Activated CD4-positive, alpha-beta T cell treated with anti-CD3 and anti-CD28 coated beads for 1 hour (primary cell): ENCODE data around the gene POP4.
"Not testable (repeated sequence)": the region's sequence is repeated elsewhere in the genome, so short reads cannot be mapped to it uniquely, and the experiment has no call there.

ENCODE experiments used
- DNase-seq: peaks from one replicate; pipeline ENCODE4 v3.0.0-alpha.2; 2020

Gene POP4

DNA sequence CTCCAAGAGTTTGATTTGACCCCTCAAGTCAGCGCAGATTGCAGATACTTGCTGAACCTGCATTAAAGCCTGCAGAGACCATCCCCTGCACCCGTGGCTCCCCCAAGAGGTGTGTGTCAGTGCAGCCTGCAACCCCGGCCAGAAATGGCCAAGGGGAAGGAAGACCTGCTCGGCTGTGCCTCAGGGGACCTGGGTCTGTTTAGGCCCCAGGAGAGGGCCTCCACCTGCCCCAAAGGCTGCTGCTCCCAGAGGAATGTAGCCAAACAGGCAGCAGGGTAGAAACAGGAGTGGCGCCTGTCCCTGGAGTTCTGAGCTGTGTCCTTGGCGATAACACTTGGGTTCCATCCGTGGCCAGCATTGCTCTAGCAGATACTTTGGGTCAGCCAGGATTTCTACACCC is 8.0 kb downstream of the POP4 start:
- DNase-seq = no peak

DNA sequence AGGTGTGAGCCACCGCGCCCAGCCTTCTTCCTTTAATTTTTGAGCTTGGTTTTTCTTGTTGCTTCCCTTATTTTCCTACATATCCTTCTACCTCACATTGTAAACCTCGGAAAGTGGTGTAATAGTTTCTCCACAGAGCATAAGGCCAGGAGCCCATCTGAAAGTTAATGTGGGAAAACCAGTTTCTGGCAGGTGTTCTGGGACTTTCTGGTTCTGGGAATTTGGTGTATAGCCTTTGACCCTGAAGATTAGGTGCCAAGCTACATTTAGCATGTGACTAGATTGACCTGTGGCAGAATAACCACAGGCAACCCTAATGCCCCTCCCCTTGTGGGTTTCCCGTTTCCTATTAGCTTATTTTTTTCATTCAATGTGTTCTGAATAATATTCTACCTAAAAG is 8.7 kb downstream of the POP4 start:
- no peak for DNase-seq

DNA sequence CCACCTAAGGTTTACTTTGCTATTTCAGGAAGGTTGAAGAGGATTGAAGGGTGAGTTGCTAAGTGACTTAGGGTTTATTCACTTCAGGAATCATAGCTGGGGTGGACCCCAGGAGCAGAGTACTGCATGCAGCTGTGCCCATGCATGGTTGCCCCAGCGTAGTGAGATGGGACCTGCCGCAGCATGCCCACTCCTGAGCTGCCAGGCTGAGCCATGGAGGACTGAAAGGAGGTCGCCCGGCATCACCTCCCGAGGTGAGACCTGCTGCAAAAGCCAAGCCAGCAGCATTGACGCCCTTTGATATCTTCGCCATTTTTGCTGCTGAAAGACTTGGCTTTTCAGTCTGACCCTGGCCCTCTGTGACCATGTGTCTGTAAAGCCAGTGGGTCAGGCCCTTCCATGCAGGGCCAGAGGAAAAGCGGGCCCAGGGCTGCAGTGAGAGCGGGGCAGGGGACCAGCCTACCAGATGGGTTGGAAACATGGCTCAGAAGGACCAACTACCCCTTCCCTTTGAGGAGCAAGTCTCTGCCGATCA is 9.9 kb downstream of the POP4 start:
- no peak for DNase-seq

DNA sequence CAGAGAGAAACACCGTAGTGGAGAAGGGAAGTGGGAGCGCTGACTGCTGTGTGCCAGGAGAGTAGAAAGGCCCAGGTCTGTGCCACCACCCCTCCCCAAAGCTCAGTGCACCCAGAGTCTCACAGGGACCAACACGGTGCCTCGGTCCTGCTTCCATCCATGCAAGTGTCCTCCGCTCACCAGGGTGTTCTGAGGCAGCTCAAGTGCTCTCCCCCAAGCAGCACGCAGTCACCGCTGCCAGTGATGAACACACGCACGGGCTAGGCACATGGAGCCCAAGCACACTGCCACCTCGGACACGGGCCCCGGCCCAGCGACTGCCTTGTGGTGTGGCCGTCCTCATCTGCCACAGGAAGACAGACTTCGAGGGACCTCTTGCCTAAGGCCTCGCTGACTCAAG is 10.5 kb downstream of the POP4 start:
- no peak for DNase-seq

DNA sequence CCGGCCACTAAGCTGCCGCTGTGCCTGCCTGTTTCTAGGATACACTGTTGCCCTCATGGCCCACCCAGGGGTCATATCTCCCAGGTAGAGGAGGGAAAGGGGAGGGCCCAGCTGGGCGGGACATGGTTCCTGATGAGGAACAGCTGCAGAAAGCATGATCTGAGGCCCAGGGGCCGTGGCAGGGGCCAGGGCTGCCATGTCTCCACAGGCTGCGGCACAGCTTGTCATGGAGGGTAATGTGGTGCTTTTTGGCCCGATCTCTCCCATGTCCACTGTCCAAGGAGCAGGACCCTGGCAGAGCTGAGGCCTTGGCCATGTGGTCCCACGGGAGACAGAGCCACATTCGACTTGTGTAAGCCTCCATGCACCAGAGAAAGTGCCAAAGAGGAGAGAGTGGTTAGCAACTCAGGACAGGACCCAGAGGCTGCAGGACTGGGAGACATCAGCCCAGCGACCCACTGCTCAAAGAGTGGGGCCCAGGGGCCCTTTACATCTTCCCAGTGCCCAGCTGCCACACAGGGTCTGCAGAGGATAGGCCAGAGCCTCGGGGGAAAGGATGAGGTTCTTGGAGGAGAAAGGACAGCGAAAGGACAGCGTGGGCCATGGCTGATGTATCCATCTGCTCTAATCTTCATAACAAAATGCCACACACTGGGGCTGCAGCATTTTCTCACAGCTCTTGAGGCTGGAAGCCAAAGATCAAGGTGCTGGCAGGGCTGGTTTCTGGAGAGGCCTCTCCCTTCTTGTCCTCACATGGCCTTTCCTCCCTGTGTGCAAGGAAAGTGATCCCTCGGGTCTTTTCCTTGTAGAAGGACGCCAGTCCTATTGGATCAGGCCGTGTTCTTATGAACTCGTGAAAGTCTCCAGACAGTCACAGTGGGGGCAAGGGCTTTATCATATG is 11.5 kb downstream of the POP4 start:
- no peak for DNase-seq

DNA sequence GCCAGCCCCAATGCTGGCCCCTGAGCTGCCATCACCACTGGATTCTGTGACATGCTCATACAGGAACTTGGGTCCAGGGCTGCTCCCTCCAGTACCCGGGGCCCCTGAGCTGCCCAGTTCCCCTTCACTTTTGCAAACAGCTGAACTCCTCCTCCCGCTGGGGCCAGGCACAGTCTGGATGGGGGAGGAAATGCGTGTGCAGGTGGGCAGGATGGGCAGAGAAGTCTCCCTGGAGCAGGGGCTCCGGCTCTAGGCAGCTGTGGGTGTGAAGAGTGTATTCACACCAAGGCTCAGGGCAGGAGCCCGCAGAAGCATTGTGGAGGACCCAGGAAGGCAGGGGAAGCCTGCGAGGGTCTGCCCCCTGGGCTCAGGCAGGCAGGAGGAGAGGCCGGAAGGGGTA is 12.4 kb downstream of the POP4 start:
- DNase-seq = no peak

DNA sequence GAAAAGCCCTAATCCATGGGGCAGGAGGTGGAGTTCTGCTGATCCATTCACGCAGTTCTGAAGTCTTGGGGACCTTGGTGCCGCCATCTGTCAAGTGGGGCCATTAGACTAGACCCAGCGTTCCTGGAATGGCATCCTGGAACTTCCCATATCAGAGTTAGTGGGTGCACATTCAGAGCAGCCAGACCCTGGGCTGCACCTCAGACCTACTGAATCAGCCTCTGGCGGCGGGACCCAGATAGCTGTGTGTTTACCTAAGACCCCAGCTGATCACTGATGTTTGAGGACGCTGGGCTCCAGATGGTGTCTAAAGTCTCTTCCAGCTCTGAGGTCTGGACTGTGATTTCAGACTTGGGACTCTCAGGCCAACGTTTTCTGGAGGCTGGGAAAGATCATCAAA is 12.8 kb downstream of the POP4 start:
- no peak for DNase-seq

DNA sequence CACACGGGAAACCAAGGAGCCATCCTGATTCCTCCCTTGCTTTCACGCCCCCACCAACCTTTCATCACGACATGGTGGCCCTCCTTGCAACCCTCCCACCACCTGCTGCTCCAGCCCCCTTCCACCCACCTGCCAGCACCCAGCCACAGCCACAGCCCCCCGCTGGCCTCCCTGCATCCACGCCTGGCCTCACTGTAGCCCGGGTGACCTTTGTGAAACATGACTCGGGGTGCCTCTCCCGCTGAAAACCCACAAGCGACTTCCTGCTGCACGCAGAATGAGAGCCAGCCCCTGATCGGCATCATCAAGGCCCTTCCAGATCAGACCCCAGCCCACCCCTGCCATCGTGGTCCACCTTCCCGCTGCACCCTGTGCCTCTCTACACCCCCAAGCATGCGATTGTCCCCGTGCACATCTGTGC is 14.9 kb downstream of the POP4 start:
- DNase-seq = no peak

DNA sequence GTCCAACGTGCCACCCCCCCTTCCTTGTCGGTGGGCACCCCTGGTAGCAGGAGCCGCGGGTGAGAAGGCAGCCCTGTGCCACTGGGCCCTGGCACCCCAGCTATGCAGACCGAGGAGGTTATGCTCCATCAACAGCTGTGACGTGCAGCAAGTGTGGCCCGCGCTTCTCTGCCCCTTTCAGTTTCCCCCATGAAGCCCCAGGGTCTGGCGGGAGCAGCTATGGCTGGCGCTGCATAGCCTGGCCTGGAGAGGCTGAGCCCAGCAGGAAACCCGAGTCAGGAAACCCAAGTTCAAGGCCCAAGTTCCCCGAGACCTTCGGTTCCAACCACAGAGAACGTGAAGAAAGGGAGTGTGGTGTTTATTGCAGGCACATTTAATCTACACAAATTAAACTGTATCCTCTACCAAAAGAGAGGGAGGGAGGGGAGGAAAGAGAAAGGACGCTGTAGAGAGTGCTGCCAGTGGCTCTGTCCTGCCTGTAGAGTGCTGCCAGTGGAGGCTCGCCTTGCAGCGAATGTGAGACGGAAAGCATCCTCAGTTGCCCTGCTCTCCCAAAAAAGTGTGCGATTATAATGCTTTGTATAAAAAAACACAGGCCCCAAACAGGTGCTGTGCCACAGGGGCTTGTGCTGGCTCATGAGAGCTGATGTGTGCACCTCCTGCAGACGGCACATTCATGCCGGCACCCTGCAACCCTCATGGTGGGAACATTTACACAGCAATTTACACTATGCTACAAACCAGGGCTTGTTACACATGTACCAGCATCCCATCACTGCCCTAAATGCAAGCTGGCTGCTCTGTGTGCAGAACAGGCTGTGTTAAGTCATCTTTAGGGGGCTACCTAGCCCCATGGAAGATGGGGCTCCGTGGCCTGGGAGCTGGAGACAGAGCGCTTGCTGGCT is 16.3 kb downstream of the POP4 start:
- DNase-seq = no peak

DNA sequence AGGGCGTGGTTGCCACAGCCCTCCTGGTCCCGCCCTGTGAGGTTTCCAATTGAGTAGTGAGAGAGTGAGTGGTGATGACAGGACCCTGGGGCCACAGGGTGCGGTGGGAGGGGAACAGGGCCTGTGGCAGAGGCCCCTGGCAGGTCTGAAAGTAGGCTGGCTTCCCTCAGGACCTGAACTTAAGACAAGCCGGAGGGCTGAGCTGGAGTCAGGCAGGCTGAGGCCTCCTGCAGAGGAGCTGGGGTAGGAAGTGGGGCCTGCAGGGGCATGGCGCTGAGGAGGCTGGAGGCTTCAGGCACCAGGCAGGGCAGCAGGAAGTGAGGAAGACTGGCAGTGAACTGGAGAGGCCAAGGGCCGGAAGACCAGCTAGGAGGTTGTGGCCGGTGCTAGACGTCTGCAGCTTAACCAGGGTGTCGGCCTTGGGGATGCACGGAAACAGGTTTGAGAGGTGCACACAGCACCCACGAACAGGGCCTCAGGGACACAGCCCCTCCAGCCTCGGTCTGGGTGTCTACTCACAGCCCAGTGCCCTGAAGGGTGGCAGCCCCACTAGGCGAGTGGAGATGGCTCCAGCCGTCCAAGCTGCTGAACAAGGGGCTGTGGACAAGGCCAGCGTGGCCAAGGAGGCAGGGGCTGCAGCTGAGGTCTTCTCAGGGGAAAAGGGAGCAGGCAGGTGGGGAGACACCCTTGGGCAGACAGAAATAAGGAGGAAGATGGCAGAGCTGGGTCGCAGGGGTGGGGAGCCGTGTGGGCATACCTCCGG is 17.8 kb downstream of the POP4 start:
- no peak for DNase-seq

DNA sequence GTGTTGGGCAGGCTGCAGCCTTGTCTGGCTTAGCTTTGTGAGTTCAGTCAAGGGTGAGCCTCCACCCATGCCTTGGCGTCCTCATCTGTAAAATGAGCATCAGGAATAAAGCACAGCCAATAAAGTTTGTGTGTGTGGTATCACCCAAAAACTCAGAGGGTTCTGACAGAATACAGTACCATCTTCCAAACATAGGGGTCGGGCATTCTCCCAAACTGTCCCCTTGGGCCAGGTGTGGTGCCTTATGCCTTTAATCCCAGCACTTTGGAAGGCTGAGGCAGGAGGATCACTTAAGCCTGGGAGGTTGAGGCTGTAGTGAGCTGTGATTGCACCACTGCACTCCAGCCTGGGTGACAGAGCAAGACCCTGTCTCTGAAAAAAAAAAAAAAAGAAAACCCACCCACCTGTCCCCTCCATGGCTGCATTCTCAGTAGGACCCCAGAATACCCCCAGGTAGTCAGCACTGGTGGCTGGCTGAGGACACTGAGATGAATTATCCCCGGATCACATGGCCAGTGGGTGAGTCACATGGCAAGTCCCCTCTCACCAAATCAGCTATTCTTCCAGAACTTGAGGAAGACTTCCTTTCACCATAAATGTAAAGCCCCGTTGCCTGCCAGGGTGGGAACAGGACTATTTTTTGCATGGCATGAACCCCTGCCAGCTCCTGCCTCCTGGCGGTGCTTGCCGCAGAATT is 18.6 kb downstream of the POP4 start:
- DNase-seq = no peak

DNA sequence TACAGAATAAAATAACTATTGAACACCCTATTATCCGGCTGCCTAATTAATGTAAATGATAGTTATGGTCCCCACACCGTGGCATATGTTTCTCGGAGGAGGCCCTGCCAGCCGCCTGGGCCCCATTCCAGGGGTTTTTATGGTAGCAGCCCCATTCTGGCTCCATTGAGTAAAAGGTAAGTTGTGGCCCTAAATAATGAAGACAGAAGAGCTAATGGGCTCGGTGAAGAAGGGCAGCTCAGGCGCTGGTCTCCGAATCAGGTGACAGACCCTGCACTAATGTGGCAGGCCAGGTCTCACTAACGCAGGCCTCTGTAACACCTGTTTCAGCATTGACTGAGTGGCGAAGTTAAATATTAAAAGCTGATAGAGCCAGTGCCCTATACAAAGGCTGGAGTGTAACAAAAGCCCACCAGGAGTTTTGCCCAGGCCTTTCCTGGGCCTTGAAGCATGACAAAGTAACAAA is 19.1 kb downstream of the POP4 start:
- DNase-seq = no peak

DNA sequence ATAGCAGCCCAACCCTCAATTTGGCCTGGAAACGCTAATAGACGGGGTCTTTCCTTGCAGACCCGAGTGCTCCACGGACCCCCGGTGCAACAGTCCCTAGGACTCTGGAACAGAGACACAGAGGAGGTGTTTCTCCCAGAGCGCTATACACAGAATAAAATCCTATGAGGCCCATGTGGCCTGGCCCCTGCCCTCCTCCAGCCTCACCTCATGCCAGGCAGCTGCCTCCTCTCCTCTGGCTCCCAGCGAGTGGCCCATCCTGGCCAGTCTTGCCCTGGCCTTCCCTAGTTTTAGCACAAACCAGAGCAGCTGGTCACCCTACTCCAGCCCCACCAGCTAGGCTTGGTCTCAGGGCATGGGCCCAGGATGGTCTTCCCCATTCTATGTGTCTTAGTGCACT is 20.3 kb downstream of the POP4 start:
- no peak for DNase-seq

DNA sequence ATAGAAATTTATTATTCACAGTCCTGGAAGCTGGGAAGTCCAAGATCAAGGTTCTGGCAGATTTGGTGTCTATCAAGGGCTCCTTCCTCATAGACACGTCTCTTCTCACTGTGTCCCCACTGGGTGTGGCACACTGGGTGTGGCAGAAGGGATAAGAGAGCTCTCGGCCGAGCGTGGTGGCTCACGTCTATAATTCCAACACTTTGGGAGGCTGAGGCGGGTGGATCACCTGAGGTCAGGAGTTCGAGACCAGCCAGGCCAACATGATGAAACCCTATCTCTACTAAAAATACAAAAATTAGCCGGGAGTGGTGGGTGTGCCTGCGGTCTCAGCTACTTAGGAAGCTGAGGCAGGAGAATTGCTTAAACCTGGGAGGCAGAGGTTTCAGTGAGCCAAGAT is 20.7 kb downstream of the POP4 start:
- DNase-seq = not testable (repeated sequence)

DNA sequence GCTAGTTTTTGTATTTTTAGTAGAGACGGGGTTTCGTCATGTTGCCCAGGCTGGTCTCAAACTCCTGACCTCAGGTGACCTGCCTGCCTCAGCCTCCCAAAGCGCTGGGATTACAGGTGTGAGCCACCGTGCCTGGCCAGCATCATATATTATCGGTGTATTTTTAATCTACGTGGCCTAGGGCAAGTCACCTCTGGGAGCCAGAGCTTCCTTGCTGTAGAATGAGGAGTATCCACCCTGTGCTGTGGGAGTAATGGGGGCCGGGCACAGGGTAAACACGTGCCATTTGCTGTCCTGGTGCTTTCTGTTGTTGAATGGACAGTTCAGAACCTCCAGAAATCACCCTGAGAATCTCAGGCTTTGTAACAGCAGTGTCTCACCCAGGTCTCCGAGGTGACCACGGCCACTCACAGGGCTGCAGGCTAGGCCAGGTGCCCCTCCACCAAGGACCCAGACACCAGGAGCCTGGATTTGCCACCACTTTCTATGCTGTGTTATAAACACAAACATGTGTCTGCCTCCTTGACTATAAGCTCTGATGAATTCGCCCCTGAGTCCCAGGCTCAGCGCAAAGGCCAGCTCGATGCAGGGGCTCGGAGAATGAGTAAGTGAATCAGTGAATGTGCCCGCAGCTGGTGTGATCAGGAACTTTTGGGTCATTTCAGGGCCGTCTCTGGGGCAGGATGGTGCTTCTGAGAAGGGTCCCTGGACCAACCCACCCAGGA is 22.7 kb downstream of the POP4 start:
- DNase-seq = no peak

DNA sequence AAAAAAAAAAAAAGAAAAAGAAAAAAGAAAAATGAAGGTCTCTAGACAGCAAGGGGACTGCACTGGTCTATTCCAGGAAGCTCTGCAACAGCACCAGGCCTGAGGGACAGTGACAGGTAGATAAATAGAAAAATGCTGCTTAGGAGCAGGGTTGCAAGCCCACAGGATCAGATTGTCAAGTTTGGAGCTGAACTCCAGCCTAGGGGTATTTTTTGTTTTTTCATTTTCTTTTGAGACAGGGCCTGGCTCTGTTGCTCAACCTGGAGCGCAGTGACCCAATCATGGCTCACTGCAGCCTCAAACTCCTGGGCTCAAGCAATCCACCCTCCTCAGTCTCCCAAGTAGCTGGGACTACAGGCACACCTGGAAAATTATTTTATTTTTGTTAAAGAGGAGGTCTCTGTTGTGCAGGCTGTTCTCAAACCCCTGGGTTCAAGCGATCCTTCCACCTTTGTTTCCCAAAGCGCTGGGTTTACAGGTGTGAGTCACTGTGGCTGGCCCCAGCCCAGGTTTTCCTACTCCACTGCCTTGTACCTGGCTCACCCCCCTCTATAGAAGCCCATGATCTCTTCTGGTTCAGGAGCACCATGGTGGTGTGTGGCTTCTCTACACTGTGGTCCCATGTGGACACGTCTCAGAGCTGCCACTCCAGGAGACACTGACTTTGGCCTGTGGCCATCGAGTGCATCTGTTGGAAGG is 23.9 kb downstream of the POP4 start:
- DNase-seq = no peak

DNA sequence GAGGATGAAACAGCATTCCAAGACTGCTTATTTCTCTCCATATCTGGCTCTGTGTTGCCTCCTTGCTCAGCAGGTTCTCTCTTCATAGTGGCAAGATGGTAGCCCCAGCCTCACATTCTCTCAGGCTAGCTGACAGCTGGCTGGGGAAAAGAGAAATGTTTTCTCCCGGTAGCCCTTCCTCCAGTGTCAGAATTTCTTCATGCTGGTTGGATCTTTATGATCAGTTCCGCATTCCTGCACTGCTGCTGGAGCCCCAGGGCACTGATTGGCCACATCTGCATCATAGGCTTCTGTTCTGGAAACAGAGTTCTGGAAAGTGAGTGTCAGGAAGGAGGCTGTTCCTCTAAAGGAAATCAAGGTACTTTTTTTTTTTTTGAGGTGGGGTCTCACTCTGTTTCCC is 24.6 kb downstream of the POP4 start:
- DNase-seq = no peak

DNA sequence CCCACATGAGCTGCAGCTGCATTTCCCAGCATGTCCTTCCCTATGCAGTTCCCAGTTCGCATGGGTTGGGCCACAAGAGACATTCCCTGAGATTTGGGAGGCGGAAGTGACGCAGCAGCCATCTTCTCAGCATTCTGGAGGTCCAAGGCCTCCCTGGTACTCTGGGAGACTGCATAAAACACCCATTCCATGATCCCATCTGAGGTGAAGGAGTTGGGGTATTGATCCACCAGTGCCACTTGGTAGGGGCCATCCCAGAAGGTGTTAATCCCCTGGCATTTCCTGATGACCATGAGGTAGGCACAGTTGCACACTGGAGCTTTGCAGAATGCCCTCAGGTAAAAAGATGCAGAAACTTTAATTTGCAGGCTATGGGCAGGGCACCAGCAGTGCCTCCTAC is 25.4 kb downstream of the POP4 start:
- DNase-seq = no peak

DNA sequence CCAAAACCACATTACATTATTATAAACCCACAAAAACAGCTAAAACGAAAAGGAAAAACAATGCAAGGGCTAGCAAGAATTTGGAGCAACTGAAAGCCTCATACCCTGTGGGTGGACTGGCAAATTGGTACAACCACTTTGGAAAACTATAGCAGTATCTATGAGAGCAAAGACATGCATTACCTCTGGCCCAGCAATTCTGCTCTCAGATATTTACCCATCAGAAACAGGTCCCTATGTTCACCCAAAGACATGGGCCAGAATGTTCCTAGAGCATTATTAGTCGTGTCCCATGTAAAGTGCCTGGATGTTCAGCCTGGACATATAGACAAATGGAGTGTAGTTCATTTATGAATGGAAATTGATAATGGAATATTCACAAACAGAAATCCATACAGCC is 27.9 kb downstream of the POP4 start:
- DNase-seq = no peak

DNA sequence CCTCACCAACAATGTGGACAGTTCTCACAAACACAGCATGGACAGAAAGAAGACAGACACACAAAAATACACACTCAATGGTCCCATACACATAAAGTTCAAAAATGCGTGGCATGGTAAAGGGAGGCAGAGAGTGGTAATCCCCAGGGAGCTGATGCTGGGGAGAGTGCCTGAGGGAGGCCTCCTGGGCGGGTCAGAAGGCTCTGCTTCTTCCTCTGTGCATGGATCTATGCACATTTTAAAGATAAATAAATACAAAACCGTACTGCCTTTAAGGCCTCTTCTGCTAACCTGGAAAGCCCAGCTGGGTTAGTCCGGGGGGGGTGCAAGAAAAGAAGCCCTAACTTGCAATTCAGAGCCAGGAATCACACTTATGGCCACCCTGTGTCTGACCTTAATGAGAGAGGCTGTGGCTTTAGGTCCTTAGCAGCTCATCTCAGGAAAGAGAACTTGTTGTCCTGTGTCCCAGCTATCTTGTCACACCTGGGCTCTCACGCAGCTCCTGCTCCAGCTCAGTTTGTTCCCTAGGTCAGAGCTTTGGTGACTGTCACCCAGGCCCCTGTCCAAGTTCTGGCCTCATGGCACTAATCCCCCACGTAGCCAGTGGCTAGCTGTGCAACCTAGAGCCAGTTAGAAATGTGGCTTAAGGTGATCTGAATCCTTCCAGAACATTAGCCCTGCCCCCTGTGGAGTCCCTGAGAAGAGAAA is 28.5 kb downstream of the POP4 start:
- DNase-seq = no peak
